OCI-LY3 (cell line): ENCODE results near the gene KREMEN1.

Experiments
- H2AFZ ChIP-seq: fragments of 200-600, 300-600 bp; shearing (Covaris generic); 2 replicates; pipeline ENCODE4 v1.6.0; 2014; ENCODE audit warnings: antibody characterized with exemption, low read depth, low read length
- H3K27ac ChIP-seq: fragments of 200-600, 300-600 bp; sonication (generic); 2 replicates; pipeline ENCODE4 v1.5.1; 2014; ENCODE audit warnings: mild to moderate bottlenecking, low read length, moderate library complexity, mixed read lengths
- H3K27me3 ChIP-seq: fragments of 200-600, 300-600 bp; sonication (generic); 2 replicates; pipeline ENCODE4 v1.6.1; 2014; ENCODE audit warnings: low read depth, low read length, mixed read lengths
- H3K36me3 ChIP-seq: fragments of 200-600, 300-600 bp; sonication (generic); replicated peaks from 2 replicates; pipeline ENCODE3; 2014; ENCODE audit warnings: low read depth, low read length, mixed read lengths
- H3K4me1 ChIP-seq: fragments of 300-600, 200-600 bp; sonication (generic); 2 replicates; pipeline ENCODE4 v1.6.1; 2014; ENCODE audit warnings: low read length, mixed read lengths
- H3K4me2 ChIP-seq: fragments of 200-600, 300-600 bp; sonication (generic); 2 replicates; pipeline ENCODE4 v1.6.1; 2014; ENCODE audit warnings: low read length, mixed read lengths
- H3K4me3 ChIP-seq: fragments of 300-600, 200-600 bp; sonication (generic); 2 replicates; pipeline ENCODE4 v1.5.1; 2014; ENCODE audit warnings: antibody characterized with exemption, mild to moderate bottlenecking, low read length, moderate library complexity
- H3K79me2 ChIP-seq: fragments of 300-600, 200-600 bp; shearing (Covaris generic); 2 replicates; pipeline ENCODE4 v1.6.1; 2014; ENCODE audit warnings: mild to moderate bottlenecking, low read length, mixed read lengths
- H3K9ac ChIP-seq: fragments of 300-600, 200-600 bp; shearing (Covaris generic); 2 replicates; pipeline ENCODE4 v1.6.0; 2014; ENCODE audit warnings: mild to moderate bottlenecking, low read length, moderate library complexity
- H3K9me3 ChIP-seq: fragments of 200-600, 300-600 bp; shearing (Covaris generic); 2 replicates; pipeline ENCODE4 v1.6.1; 2014; ENCODE audit warnings: low read length, mixed read lengths; ENCODE audit not compliant: insufficient read depth
- H4K20me1 ChIP-seq: fragments of 200-600, 300-600 bp; sonication (generic); 2 replicates; pipeline ENCODE4 v1.6.1; 2016; ENCODE audit warnings: low read length, mixed read lengths; ENCODE audit not compliant: insufficient read depth
- CTCF ChIP-seq: fragments of 200-600, 300-600 bp; sonication (generic); IDR thresholded peaks from 2 replicates; pipeline ENCODE4 v1.5.1; 2014; ENCODE audit warnings: antibody characterized with exemption, low read length, low read depth
- EZH2phosphoT487 ChIP-seq: fragments of 200-600 bp; shearing (Covaris generic); IDR thresholded peaks from 2 replicates; pipeline ENCODE4 v1.6.1; 2018; ENCODE audit warnings: antibody characterized with exemption, mixed run types, low read depth

The KREMEN1 gene

GRCh38 chr22:29073618-29074275 lies 912 bp downstream of the KREMEN1 start:
- Histone ChIP-seq H3K4me3 (peak overlapping the region; percentile 80), H3K27me3 (peaks cover 50% of the 10 kb centered on the region), H3K4me1 (peaks cover 10% of the 10 kb centered on the region), H3K79me2 (no peaks in the 10 kb centered on the region), H3K27ac (no peak overlapping the region), H3K9me3 (no peaks in the 10 kb centered on the region), H2AFZ (no peak overlapping the region; the same call in 1 of the 2 replicates), H4K20me1 (no peaks in the 10 kb centered on the region), H3K9ac (no peak overlapping the region), H3K4me2 (peak overlapping the region; percentile 97), H3K36me3 (no peaks in the 10 kb centered on the region)
- TF ChIP-seq EZH2phosphoT487 (no peak), CTCF (no peak)

- H3K27me3 ChIP-seq = peaks cover 46% of the 10 kb centered on the region
- no peak for TF ChIP-seq EZH2phosphoT487
Measured at GRCh38 chr22:29074276-29074772, 1.5 kb downstream of the KREMEN1 start.

GRCh38 chr22:29078036-29078868 lies 5.4 kb downstream of the KREMEN1 start:
- H4K20me1 ChIP-seq = no peaks in the 10 kb centered on the region
- no peaks in the 10 kb centered on the region for H3K79me2 ChIP-seq
- no peak overlapping the region for H3K4me2 ChIP-seq
- H3K27me3 ChIP-seq = peaks cover 19% of the 10 kb centered on the region; the same call in 1 of the 2 replicates
- H3K27ac ChIP-seq = no peak overlapping the region
- H3K9ac ChIP-seq = no peak overlapping the region
- TF ChIP-seq CTCF = no peak
- TF ChIP-seq EZH2phosphoT487 = no peak
- H3K9me3 ChIP-seq = no peaks in the 10 kb centered on the region
- H3K4me1 ChIP-seq = peaks cover 2% of the 10 kb centered on the region; the same call in 1 of the 2 replicates
- H2AFZ ChIP-seq = no peak overlapping the region
- H3K36me3 ChIP-seq = no peaks in the 10 kb centered on the region
- H3K4me3 ChIP-seq = no peak overlapping the region

More at GRCh38 chr22:29074276-29074772, 1.5 kb downstream of the KREMEN1 start:
- Histone ChIP-seq H3K4me2 (no peak overlapping the region), H3K4me3 (no peak overlapping the region), H3K9me3 (no peaks in the 10 kb centered on the region), H3K4me1 (peaks cover 10% of the 10 kb centered on the region), H3K36me3 (no peaks in the 10 kb centered on the region), H3K79me2 (no peaks in the 10 kb centered on the region), H3K27ac (no peak overlapping the region), H4K20me1 (no peaks in the 10 kb centered on the region), H2AFZ (no peak overlapping the region), H3K9ac (no peak overlapping the region)

- Histone ChIP-seq H3K4me3 (no peak overlapping the region), H3K4me2 (no peak overlapping the region), H3K27me3 (peaks cover 18% of the 10 kb centered on the region; the same call in 1 of the 2 replicates), H3K79me2 (no peaks in the 10 kb centered on the region), H3K9ac (no peak overlapping the region), H3K27ac (no peak overlapping the region), H4K20me1 (no peaks in the 10 kb centered on the region), H3K36me3 (no peaks in the 10 kb centered on the region), H3K4me1 (no peaks in the 10 kb centered on the region), H2AFZ (no peak overlapping the region), H3K9me3 (no peaks in the 10 kb centered on the region)
- TF ChIP-seq CTCF (no peak), EZH2phosphoT487 (no peak)
Measured at GRCh38 chr22:29078869-29079207, 6.0 kb downstream of the KREMEN1 start.
